ENCODE data around the gene PLCH2.

The PLCH2 gene

GRCh38 chr1:2483026-2483425, 6.9 kb downstream of the PLCH2 start:
- Histone ChIP-seq H3K4me2 (ENCODE audit: low read length) (no peak overlapping the region), H3K27me3 (ENCODE audit: control insufficient read depth, low read length) (no peaks in the 10 kb centered on the region), H3K79me2 (ENCODE audit: control insufficient read depth, low read length) (no peaks in the 10 kb centered on the region), H3K27ac (ENCODE audit: low read depth, low read length) (no peak overlapping the region), H3K4me3 (ENCODE audit: low read length) (no peak overlapping the region), H3K9me2 (replicated peaks; ENCODE audit: control insufficient read depth, low read length) (no peaks in the 10 kb centered on the region), H3K4me1 (ENCODE audit: control insufficient read depth, low read length) (no peaks in the 10 kb centered on the region), H3K9me3 (ENCODE audit: control insufficient read depth, insufficient read depth, low read length) (no peaks in the 10 kb centered on the region), H3K36me3 (ENCODE audit: control insufficient read depth, low read length) (no peaks in the 10 kb centered on the region), H3F3A (ENCODE audit: control insufficient read depth, insufficient read depth) (no peaks in the 10 kb centered on the region), H4K20me1 (ENCODE audit: control insufficient read depth, insufficient read depth, low read depth, low read length) (no peaks in the 10 kb centered on the region; the same call in 1 of the 2 replicates)
- no peak for TF ChIP-seq EZH2phosphoT487 (IDR thresholded peaks at IDR 0.05; ENCODE audit: borderline replicate concordance, low read length)
- TF ChIP-seq CTCF (IDR thresholded peaks at IDR 0.05; ENCODE audit: low read depth, low read length, poor library complexity, severe bottlenecking): no peak

GRCh38 chr1:2483970-2484369, 7.9 kb downstream of the PLCH2 start:
- no peaks in the 10 kb centered on the region for H3K4me1 ChIP-seq (ENCODE audit: control insufficient read depth, low read length)
- H3K36me3 ChIP-seq (ENCODE audit: control insufficient read depth, low read length): no peaks in the 10 kb centered on the region
- no peak for TF ChIP-seq EZH2phosphoT487 (IDR thresholded peaks at IDR 0.05; ENCODE audit: borderline replicate concordance, low read length)
- H3F3A ChIP-seq (ENCODE audit: control insufficient read depth, insufficient read depth): no peaks in the 10 kb centered on the region
- H3K4me2 ChIP-seq (ENCODE audit: low read length): no peak overlapping the region
- H3K9me2 ChIP-seq (replicated peaks; ENCODE audit: control insufficient read depth, low read length): no peaks in the 10 kb centered on the region
- peaks cover 8% of the 10 kb centered on the region for H3K9me3 ChIP-seq (ENCODE audit: control insufficient read depth, insufficient read depth, low read length)
- H3K27me3 ChIP-seq (ENCODE audit: control insufficient read depth, low read length): no peaks in the 10 kb centered on the region
- no peaks in the 10 kb centered on the region; the same call in 1 of the 2 replicates for H4K20me1 ChIP-seq (ENCODE audit: control insufficient read depth, insufficient read depth, low read depth, low read length)
- H3K27ac ChIP-seq (ENCODE audit: low read depth, low read length): no peak overlapping the region
- H3K4me3 ChIP-seq (ENCODE audit: low read length): no peak overlapping the region
- no peaks in the 10 kb centered on the region for H3K79me2 ChIP-seq (ENCODE audit: control insufficient read depth, low read length)

GRCh38 chr1:2486041-2486440, 10.0 kb downstream of the PLCH2 start:
- Histone ChIP-seq H3K4me3 (ENCODE audit: low read length) (no peak overlapping the region), H3K27me3 (ENCODE audit: control insufficient read depth, low read length) (no peaks in the 10 kb centered on the region), H3K9me3 (ENCODE audit: control insufficient read depth, insufficient read depth, low read length) (peaks cover 11% of the 10 kb centered on the region), H3F3A (ENCODE audit: control insufficient read depth, insufficient read depth) (no peaks in the 10 kb centered on the region), H4K20me1 (ENCODE audit: control insufficient read depth, insufficient read depth, low read depth, low read length) (no peaks in the 10 kb centered on the region; the same call in 1 of the 2 replicates), H3K4me2 (ENCODE audit: low read length) (no peak overlapping the region), H3K4me1 (ENCODE audit: control insufficient read depth, low read length) (no peaks in the 10 kb centered on the region), H3K36me3 (ENCODE audit: control insufficient read depth, low read length) (no peaks in the 10 kb centered on the region), H3K79me2 (ENCODE audit: control insufficient read depth, low read length) (no peaks in the 10 kb centered on the region), H3K27ac (ENCODE audit: low read depth, low read length) (no peak overlapping the region), H3K9me2 (replicated peaks; ENCODE audit: control insufficient read depth, low read length) (no peaks in the 10 kb centered on the region)
- TF ChIP-seq CTCF (IDR thresholded peaks at IDR 0.05; ENCODE audit: low read depth, low read length, poor library complexity, severe bottlenecking) (no peak), EZH2phosphoT487 (IDR thresholded peaks at IDR 0.05; ENCODE audit: borderline replicate concordance, low read length) (no peak)

DNA sequence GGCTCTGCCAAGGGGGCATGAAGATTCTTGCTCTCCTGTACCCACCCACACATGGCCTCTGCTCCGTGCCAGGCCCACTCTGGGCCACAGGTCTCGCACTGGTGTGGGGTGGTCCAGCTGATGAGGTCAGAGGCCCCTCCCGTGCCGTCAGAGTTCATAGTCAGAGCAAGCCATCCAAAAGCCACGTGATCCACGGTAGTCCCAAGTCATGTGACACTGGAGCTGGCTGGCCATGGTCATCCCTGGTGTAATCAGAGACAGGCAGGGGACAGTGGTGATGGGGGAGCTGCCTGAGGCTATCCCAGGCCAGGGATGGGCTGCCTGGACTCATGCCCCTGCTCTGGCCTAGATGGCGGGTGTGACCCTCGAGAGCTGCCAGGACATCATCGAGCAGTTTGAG, 10.5 kb downstream of the PLCH2 start:
- no peaks in the 10 kb centered on the region for H3F3A ChIP-seq (ENCODE audit: control insufficient read depth, insufficient read depth)
- no peaks in the 10 kb centered on the region for H3K27me3 ChIP-seq (ENCODE audit: control insufficient read depth, low read length)
- no peak for TF ChIP-seq CTCF (IDR thresholded peaks at IDR 0.05; ENCODE audit: low read depth, low read length, poor library complexity, severe bottlenecking)
- TF ChIP-seq EZH2phosphoT487 (IDR thresholded peaks at IDR 0.05; ENCODE audit: borderline replicate concordance, low read length): no peak
- H3K79me2 ChIP-seq (ENCODE audit: control insufficient read depth, low read length): no peaks in the 10 kb centered on the region
- no peak overlapping the region for H3K27ac ChIP-seq (ENCODE audit: low read depth, low read length)
- no peaks in the 10 kb centered on the region for H3K4me1 ChIP-seq (ENCODE audit: control insufficient read depth, low read length)
- H4K20me1 ChIP-seq (ENCODE audit: control insufficient read depth, insufficient read depth, low read depth, low read length): no peaks in the 10 kb centered on the region
- H3K9me3 ChIP-seq (ENCODE audit: control insufficient read depth, insufficient read depth, low read length): peaks cover 11% of the 10 kb centered on the region
- no peak overlapping the region for H3K4me2 ChIP-seq (ENCODE audit: low read length)
- H3K9me2 ChIP-seq (replicated peaks; ENCODE audit: control insufficient read depth, low read length): no peaks in the 10 kb centered on the region
- no peaks in the 10 kb centered on the region for H3K36me3 ChIP-seq (ENCODE audit: control insufficient read depth, low read length)
- no peak overlapping the region for H3K4me3 ChIP-seq (ENCODE audit: low read length)

Measured in DOHH2 (cell line).